Measurements from ENCODE around the gene FOXJ2. TPM values are rescaled to one million over a fixed set of nuclear protein-coding genes. Genes with fewer than 3 reads are reported as not detected.
"Not testable (repeated sequence)": the region's sequence is repeated elsewhere in the genome, so short reads cannot be mapped to it uniquely, and the experiment has no call there.

FOXJ2 gene
- polyA plus RNA-seq, 1 of the 3 experiments (the other 2 are of a cell fraction), result 3.4 TPM

GRCh38 chr12:7995266-7995963, 37.1 kb upstream of the FOXJ2 start (continued):
- TF ChIP-seq REST (IDR thresholded peaks at IDR 0.05; ENCODE audit: low read depth, low read length), result no peak
- no peak for TF ChIP-seq RXRA (IDR thresholded peaks at IDR 0.05; ENCODE audit: borderline replicate concordance, low read depth)
- TF ChIP-seq GABPA (IDR thresholded peaks at IDR 0.05; ENCODE audit: low read depth), result 0 out of 2 replicates have a peak, but pooled peaks have one; percentile 19
- TF ChIP-seq MEF2A (IDR thresholded peaks at IDR 0.05; ENCODE audit: borderline replicate concordance, low read depth), result no peak
- TF ChIP-seq FOXJ3 (CRISPR knock-in tag; IDR thresholded peaks at IDR 0.05), result no peak

- POLR2A ChIA-PET, result not testable (repeated sequence)
These were observed 31.7 kb upstream of the FOXJ2 start for GRCh38 chr12:8000827-8001226.

GRCh38 chr12:8001496-8001895, 31.0 kb upstream of the FOXJ2 start:
- H3K27ac ChIP-seq (ENCODE audit: low read depth in 2 of 2, low read length in 1 of 2); H3F3A ChIP-seq (replicated peaks; ENCODE audit: insufficient read depth); POLR2A ChIA-PET; H3K4me3 ChIP-seq (ENCODE audit: low read depth in 2 of 2, low read length in 1 of 2); H4K20me1 ChIP-seq (ENCODE audit: insufficient read depth); H3K9ac ChIP-seq; H3K4me1 ChIP-seq (ENCODE audit: control insufficient read depth in 1 of 2, insufficient read depth in 2 of 2, low read depth in 1 of 2, low read length in 1 of 2); H2AFZ ChIP-seq (ENCODE audit: low read depth); H3K79me2 ChIP-seq (ENCODE audit: insufficient read depth); H3K36me3 ChIP-seq (replicated peaks in 1 of 2; ENCODE audit: control insufficient read depth in 1 of 2, insufficient read depth in 2 of 2, low read length in 1 of 2); DNase-seq; H3K9me3 ChIP-seq; H3K9me2 ChIP-seq; H3K4me2 ChIP-seq: not testable (repeated sequence)
- H3K27me3 ChIP-seq (ENCODE audit: insufficient read depth), result peaks cover 21% of the 10 kb centered on the region; the same call in 1 of the 2 replicates
- CTCF ChIA-PET, result interaction anchor here (1.1 kb wide), 1 partner anchor 9 kb away, joined by 3 read pairs; no protein-coding TSS in a partner anchor
- WGBS (ENCODE audit: low lambda C conversion rate), result 38% methylated on average over 3 of the region's 4 CpGs

More at GRCh38 chr12:8000827-8001226, 31.7 kb upstream of the FOXJ2 start:
- H3K4me3 ChIP-seq (ENCODE audit: low read depth in 2 of 2, low read length in 1 of 2); H3F3A ChIP-seq (replicated peaks; ENCODE audit: insufficient read depth); H3K36me3 ChIP-seq (replicated peaks in 1 of 2; ENCODE audit: control insufficient read depth in 1 of 2, insufficient read depth in 2 of 2, low read length in 1 of 2); H3K27ac ChIP-seq (ENCODE audit: low read depth in 2 of 2, low read length in 1 of 2); H3K9me3 ChIP-seq; H3K9ac ChIP-seq; H3K4me2 ChIP-seq; H3K4me1 ChIP-seq (ENCODE audit: control insufficient read depth in 1 of 2, insufficient read depth in 2 of 2, low read depth in 1 of 2, low read length in 1 of 2); DNase-seq; H3K79me2 ChIP-seq (ENCODE audit: insufficient read depth); H4K20me1 ChIP-seq (ENCODE audit: insufficient read depth); H2AFZ ChIP-seq (ENCODE audit: low read depth); CTCF ChIA-PET; H3K9me2 ChIP-seq: not testable (repeated sequence)
- peaks cover 14% of the 10 kb centered on the region; the same call in 1 of the 2 replicates for H3K27me3 ChIP-seq (ENCODE audit: insufficient read depth)
- WGBS (ENCODE audit: low lambda C conversion rate), result 57% methylated on average over 3 of the region's 3 CpGs

GRCh38 chr12:8004897-8005296, 27.6 kb upstream of the FOXJ2 start:
- H3K4me3 ChIP-seq (ENCODE audit: low read depth in 2 of 2, low read length in 1 of 2); H3K36me3 ChIP-seq (replicated peaks in 1 of 2; ENCODE audit: control insufficient read depth in 1 of 2, insufficient read depth in 2 of 2, low read length in 1 of 2); H3K79me2 ChIP-seq (ENCODE audit: insufficient read depth); CTCF ChIA-PET; H3K4me1 ChIP-seq (ENCODE audit: control insufficient read depth in 1 of 2, insufficient read depth in 2 of 2, low read depth in 1 of 2, low read length in 1 of 2); H3K27ac ChIP-seq (ENCODE audit: low read depth in 2 of 2, low read length in 1 of 2); POLR2A ChIA-PET; DNase-seq; H4K20me1 ChIP-seq (ENCODE audit: insufficient read depth); H3K9me2 ChIP-seq; H3K9me3 ChIP-seq; H3F3A ChIP-seq (replicated peaks; ENCODE audit: insufficient read depth); H2AFZ ChIP-seq (ENCODE audit: low read depth); H3K9ac ChIP-seq; H3K4me2 ChIP-seq: not testable (repeated sequence)
- 34% methylated on average over 4 of the region's 4 CpGs for WGBS (ENCODE audit: low lambda C conversion rate)
- H3K27me3 ChIP-seq (ENCODE audit: insufficient read depth), result peaks cover 39% of the 10 kb centered on the region; the same call in 1 of the 2 replicates

Measured in SK-N-SH (cell line).